ENCODE measurements around the gene SPN. TPM values are rescaled to one million over a fixed set of nuclear protein-coding genes. Genes with fewer than 3 reads are reported as not detected.
"Not testable (repeated sequence)": the region's sequence is repeated elsewhere in the genome, so short reads cannot be mapped to it uniquely, and the experiment has no call there.

The SPN gene, protein sequence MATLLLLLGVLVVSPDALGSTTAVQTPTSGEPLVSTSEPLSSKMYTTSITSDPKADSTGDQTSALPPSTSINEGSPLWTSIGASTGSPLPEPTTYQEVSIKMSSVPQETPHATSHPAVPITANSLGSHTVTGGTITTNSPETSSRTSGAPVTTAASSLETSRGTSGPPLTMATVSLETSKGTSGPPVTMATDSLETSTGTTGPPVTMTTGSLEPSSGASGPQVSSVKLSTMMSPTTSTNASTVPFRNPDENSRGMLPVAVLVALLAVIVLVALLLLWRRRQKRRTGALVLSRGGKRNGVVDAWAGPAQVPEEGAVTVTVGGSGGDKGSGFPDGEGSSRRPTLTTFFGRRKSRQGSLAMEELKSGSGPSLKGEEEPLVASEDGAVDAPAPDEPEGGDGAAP
- total RNA-seq (0.03 and 0.08 TPM in 2 replicates), polyA plus RNA-seq (0.05 and 0.57 TPM in 2 replicates)

DNA sequence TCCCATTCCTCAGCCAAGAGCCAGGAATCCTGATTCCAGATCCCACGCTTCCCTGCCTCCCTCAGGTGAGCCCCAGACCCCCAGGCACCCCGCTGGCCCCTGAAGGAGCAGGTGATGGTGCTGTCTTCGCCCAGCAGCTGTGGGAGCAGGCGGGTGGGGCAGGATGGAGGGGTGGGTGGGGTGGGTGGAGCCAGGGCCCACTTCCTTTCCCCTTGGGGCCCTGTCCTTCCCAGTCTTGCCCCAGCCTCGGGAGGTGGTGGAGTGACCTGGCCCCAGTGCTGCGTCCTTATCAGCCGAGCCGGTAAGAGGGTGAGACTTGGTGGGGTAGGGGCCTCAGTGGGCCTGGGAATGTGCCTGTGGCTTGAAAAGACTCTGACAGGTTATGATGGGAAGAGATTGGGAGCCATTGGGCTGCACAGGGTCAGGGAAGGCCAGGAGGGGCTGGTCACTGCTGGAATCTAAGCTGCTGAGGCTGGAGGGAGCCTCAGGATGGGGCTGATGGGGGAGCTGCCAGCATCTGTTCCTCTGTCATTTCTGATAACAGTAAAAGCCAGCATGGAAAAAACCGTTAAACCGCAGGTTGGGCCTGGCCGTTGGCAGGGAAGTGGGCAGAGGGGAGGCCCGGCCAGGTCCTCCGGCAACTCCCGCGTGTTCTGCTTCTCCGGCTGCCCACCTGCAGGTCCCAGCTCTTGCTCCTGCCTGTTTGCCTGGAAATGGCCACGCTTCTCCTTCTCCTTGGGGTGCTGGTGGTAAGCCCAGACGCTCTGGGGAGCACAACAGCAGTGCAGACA, at the start of gene SPN:
SPN (plus strand) TSS at position 232 of the 791 bp plus-strand sequence; CDS start at position 714, 482 bp downstream.
- H3K27me3 ChIP-seq, result no peaks in the 10 kb centered on the region
- no peak for DNase-seq (ENCODE audit: low spot score)
- 79% methylated on average over 14 of the region's 18 CpGs for WGBS (ENCODE audit: low lambda C conversion rate, missing lambda C conversion rate)
- no peak within 1 kb of the TSS for H3K4me3 ChIP-seq
- no peak within 1 kb of the TSS for H2AFZ ChIP-seq
- TF ChIP-seq EZH2 (IDR thresholded peaks at IDR 0.05; ENCODE audit: borderline replicate concordance), result no peak
- no peak within 1 kb of the TSS for H3K27ac ChIP-seq
- H3K4me1 ChIP-seq (ENCODE audit: insufficient read depth), result peaks cover 12% of the 10 kb centered on the region
- no peaks in the 10 kb centered on the region for H3K36me3 ChIP-seq (replicated peaks; ENCODE audit: insufficient read depth, low read depth)
- no peaks in the 10 kb centered on the region for H3K9me3 ChIP-seq (ENCODE audit: low read depth)
- H4K20me1 ChIP-seq (ENCODE audit: insufficient read depth, poor library complexity, severe bottlenecking), result no peaks in the 10 kb centered on the region
- no peaks in the 10 kb centered on the region for H3K9me2 ChIP-seq (replicated peaks; ENCODE audit: insufficient read depth)
- H3K4me2 ChIP-seq, result no peak within 1 kb of the TSS
- no peaks in the 10 kb centered on the region for H3K79me2 ChIP-seq

DNA sequence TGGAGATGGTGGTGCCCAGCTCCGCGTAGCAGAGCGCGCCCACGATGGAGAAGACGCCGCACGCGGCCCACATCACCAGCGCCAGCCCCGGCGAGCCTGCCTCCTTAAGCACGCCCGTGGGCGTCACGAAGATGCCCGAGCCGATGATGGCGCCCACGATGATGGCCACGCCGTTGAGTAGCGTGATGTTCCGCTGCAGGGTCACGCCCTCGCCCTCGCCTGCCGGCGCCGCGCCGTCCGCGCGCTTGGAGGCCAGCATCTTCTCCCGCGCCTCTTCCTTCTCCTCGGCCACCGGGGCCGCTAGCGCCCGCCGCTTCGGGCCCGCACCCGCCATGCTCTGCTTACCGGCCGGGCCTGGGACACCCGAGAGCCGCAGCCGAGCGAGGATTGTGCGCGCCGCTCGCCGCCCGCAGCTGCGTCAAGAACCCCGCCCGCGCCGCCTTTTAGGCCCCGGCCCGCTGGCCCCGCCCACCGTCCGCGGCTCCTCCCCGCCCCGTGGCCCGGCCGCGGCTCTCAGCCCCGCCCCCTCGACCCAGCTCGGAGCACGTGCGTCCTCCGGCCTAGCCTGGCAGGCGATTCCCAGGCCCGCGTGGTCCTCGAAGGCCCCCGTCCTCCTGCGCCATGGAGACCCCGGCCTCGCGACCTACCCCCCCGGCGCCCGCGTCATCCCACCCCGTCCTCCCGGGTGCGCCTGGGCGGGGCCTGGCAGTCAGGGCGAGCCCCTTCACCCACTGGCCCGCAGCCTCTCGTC, 49.6 kb upstream of the SPN start:
- not testable (repeated sequence) for H3K4me1 ChIP-seq (ENCODE audit: insufficient read depth); H3K9me3 ChIP-seq (ENCODE audit: low read depth); H3K9me2 ChIP-seq (replicated peaks; ENCODE audit: insufficient read depth); H4K20me1 ChIP-seq (ENCODE audit: insufficient read depth, poor library complexity, severe bottlenecking); H3K79me2 ChIP-seq; H3K36me3 ChIP-seq (replicated peaks; ENCODE audit: insufficient read depth, low read depth); H3K27me3 ChIP-seq
- DNase-seq (ENCODE audit: low spot score), result peak; percentile 95
- peak overlapping the region; percentile 51 for H3K27ac ChIP-seq
- peak overlapping the region; percentile 91 for H3K4me2 ChIP-seq
- peak overlapping the region; percentile 42 for H3K4me3 ChIP-seq
- H2AFZ ChIP-seq, result peak overlapping the region; percentile 63
- 6% methylated on average over 24 of the region's 100 CpGs for WGBS (ENCODE audit: low lambda C conversion rate, missing lambda C conversion rate)

DNA sequence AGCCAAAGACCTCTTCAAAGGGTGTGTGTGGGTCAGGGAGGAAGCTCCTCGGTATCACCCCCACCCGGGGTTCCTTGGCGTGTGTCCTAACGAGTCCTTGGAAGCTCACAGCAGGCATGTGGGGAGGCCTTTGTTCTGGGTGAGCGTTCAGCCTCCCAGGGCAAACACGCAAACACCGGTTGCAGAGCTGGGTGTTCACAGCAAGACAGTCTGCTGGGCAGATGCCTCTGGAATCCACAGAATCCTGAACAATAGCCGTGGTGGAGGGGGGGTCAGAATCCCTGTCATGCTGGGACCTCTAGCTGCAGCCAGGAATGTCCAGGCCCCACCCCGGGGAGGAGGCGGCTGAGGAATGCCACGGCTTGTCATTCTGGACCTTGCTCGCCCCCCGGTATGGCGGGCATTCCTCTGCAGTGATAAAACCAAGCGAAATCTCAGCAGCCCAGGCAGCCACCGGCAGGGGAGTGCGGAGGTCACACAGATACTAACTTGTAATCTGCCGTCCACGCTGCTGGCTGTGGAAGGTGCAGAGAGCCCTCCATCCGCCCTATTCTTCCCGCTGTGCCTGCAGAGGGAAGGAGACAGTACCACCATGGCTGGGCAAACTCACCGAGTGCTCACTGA, 48.2 kb upstream of the SPN start:
- not testable (repeated sequence) for H3K9me3 ChIP-seq (ENCODE audit: low read depth); H3K9me2 ChIP-seq (replicated peaks; ENCODE audit: insufficient read depth); H3K4me1 ChIP-seq (ENCODE audit: insufficient read depth); H4K20me1 ChIP-seq (ENCODE audit: insufficient read depth, poor library complexity, severe bottlenecking); H3K4me3 ChIP-seq; H3K36me3 ChIP-seq (replicated peaks; ENCODE audit: insufficient read depth, low read depth); H2AFZ ChIP-seq; H3K79me2 ChIP-seq; H3K27me3 ChIP-seq
- peak; percentile 63 for DNase-seq (ENCODE audit: low spot score)
- 21% methylated on average over 16 of the region's 22 CpGs for WGBS (ENCODE audit: low lambda C conversion rate, missing lambda C conversion rate)
- Histone ChIP-seq H3K4me2 (peak overlapping the region; percentile 48), H3K27ac (peak overlapping the region; percentile 89)

DNA sequence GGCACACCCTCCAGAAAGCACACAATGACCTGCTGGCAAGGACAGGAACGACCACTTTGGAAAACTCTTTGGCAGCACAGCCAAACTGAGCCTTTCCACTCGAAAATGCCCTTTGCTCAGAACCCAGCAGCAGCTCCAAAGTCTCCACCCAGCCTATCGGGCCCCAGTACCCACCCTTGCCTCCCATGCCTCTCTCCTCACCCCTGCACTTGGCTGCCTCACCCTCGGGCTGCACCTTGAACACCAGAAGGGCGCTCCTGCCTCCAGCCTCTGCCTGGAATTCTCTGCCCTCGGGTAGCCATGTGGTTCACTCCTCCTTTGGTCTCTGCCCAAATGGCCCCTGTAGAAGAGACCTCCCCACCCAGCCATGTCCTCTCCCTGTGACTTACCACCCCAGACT, 46.9 kb upstream of the SPN start:
- not testable (repeated sequence) for H4K20me1 ChIP-seq (ENCODE audit: insufficient read depth, poor library complexity, severe bottlenecking); H3K4me1 ChIP-seq (ENCODE audit: insufficient read depth); H3K9me2 ChIP-seq (replicated peaks; ENCODE audit: insufficient read depth); H3K4me2 ChIP-seq; H3K4me3 ChIP-seq; DNase-seq (ENCODE audit: low spot score); H2AFZ ChIP-seq; H3K9me3 ChIP-seq (ENCODE audit: low read depth); H3K27me3 ChIP-seq; H3K79me2 ChIP-seq; H3K27ac ChIP-seq; H3K36me3 ChIP-seq (replicated peaks; ENCODE audit: insufficient read depth, low read depth)
- WGBS (ENCODE audit: low lambda C conversion rate, missing lambda C conversion rate), result 74% methylated on average over 4 of the region's 6 CpGs

DNA sequence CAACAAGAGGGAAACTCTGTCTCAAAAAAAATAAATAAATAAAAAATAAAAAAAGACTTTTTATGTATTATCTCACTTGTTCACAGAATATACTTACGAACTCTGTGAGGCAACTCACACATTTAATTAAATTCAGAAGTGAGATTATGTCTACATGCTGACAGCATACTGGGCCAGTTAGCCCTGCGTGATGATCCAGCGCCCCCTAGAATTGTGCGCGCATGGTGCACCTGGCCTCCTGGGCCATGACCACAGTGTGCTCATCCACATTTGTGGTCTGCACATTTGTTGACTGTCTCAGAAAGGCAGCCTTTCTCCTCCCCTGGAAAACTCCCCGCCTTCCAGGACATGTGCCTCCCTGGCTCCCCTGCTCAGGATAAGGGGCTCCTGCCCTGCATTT, 42.5 kb upstream of the SPN start:
- H3K9me2 ChIP-seq (replicated peaks; ENCODE audit: insufficient read depth); H3K27ac ChIP-seq; H3K4me1 ChIP-seq (ENCODE audit: insufficient read depth); H3K27me3 ChIP-seq; H3K36me3 ChIP-seq (replicated peaks; ENCODE audit: insufficient read depth, low read depth); H3K4me3 ChIP-seq; H3K79me2 ChIP-seq; DNase-seq (ENCODE audit: low spot score); H3K4me2 ChIP-seq; H4K20me1 ChIP-seq (ENCODE audit: insufficient read depth, poor library complexity, severe bottlenecking); H2AFZ ChIP-seq; H3K9me3 ChIP-seq (ENCODE audit: low read depth): not testable (repeated sequence)
- WGBS (ENCODE audit: low lambda C conversion rate, missing lambda C conversion rate), result 76% methylated on average over 6 of the region's 6 CpGs

DNA sequence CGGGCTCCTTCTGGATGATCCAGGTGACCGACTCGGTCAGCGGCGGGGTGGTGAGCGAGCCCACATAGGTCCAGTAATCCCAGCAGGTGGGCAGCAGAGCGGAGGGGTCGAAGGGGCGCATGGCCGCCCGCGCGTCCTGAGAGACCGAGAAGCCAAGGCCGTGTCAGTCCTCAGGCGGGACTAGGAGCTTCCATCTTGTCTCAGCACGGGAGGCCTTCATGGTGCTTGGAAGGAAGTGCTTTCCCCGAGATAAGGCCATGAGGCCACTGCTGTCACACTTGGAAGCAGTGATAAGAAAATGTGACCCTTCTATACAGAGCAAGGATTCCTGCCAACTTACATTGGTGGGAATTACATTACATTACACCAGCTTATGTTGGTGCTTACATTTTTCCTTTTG, 40.3 kb upstream of the SPN start:
- not testable (repeated sequence) for H3K36me3 ChIP-seq (replicated peaks; ENCODE audit: insufficient read depth, low read depth); DNase-seq (ENCODE audit: low spot score)

DNA sequence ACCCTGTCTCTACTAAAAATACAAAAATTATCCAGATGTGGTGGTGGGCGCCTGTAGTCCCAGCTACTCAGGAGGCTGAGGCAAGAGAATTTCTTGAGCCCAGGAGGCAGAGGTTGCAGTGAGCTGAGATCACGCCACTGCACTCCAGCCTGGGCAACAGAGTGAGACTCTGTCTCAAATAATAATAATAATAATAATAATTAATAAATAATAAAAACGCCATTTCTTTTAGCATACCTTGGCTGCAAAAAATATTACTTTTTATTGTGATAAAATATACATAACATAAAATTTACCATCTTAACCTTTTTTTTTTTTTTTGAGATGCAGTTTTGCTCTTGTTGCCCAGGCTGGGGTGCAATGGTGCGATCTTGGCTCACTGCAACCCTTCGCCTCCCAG, 39.8 kb upstream of the SPN start:
- not testable (repeated sequence) for H3K4me2 ChIP-seq; H4K20me1 ChIP-seq (ENCODE audit: insufficient read depth, poor library complexity, severe bottlenecking); H3K36me3 ChIP-seq (replicated peaks; ENCODE audit: insufficient read depth, low read depth); H3K9me3 ChIP-seq (ENCODE audit: low read depth); H3K27ac ChIP-seq; H2AFZ ChIP-seq; H3K79me2 ChIP-seq; DNase-seq (ENCODE audit: low spot score); H3K4me1 ChIP-seq (ENCODE audit: insufficient read depth); H3K9me2 ChIP-seq (replicated peaks; ENCODE audit: insufficient read depth); H3K27me3 ChIP-seq; H3K4me3 ChIP-seq
- WGBS (ENCODE audit: low lambda C conversion rate, missing lambda C conversion rate), result 96% methylated on average over 5 of the region's 5 CpGs

More for the DNA sequence above, 40.3 kb upstream of the SPN start:
- not testable (repeated sequence) for H3K9me3 ChIP-seq (ENCODE audit: low read depth); H3K27me3 ChIP-seq; H3K4me3 ChIP-seq; H3K9me2 ChIP-seq (replicated peaks; ENCODE audit: insufficient read depth); H3K4me2 ChIP-seq; H4K20me1 ChIP-seq (ENCODE audit: insufficient read depth, poor library complexity, severe bottlenecking); H3K4me1 ChIP-seq (ENCODE audit: insufficient read depth); H2AFZ ChIP-seq; H3K27ac ChIP-seq; H3K79me2 ChIP-seq
- 93% methylated on average over 16 of the region's 18 CpGs for WGBS (ENCODE audit: low lambda C conversion rate, missing lambda C conversion rate)

DNA sequence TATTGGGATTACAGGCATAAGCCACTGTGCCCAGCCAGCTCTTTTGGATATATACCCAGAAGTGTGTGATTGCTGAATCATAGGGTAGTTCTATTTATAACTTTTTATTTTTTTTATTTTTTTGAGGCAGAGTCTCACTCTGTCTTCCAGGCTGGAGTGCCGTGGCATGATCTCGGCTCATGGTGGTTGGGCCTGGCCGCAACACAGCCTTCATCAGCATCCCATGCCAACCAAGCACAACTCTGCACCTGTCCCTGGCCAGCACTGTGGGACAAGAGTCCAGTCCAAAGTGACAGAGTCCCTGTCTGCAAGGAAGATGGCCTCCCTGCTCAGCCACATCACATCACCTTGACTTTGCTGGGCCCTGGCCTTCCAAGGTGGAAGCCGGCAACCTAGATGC, 37.9 kb upstream of the SPN start:
- not testable (repeated sequence) for H3K27ac ChIP-seq; H3K4me2 ChIP-seq; H3K4me1 ChIP-seq (ENCODE audit: insufficient read depth); DNase-seq (ENCODE audit: low spot score); H3K9me2 ChIP-seq (replicated peaks; ENCODE audit: insufficient read depth); H3K79me2 ChIP-seq; H2AFZ ChIP-seq; H3K27me3 ChIP-seq; H4K20me1 ChIP-seq (ENCODE audit: insufficient read depth, poor library complexity, severe bottlenecking); H3K4me3 ChIP-seq; H3K36me3 ChIP-seq (replicated peaks; ENCODE audit: insufficient read depth, low read depth); H3K9me3 ChIP-seq (ENCODE audit: low read depth)
- WGBS (ENCODE audit: low lambda C conversion rate, missing lambda C conversion rate), result 92% methylated on average over 4 of the region's 4 CpGs

Measured in hepatocyte (in vitro differentiated cells).